ENCODE data around the gene THAP10.

- TF ChIP-seq CTCF (IDR thresholded peaks at IDR 0.05; ENCODE audit: poor library complexity, severe bottlenecking) (no peak), REST (IDR thresholded peaks at IDR 0.05; ENCODE audit: borderline replicate concordance) (no peak)
These were observed 32.8 kb downstream of the THAP10 start for GRCh38 chr15:70859322-70859908.

Data from neural cell (in vitro differentiated cells).